Measurements from ENCODE around the gene SAA1.
"Not testable (repeated sequence)": the region's sequence is repeated elsewhere in the genome, so short reads cannot be mapped to it uniquely, and the experiment has no call there.

SAA1 gene

GRCh38 chr11:18264677-18265555, 1.1 kb upstream of the SAA1 start:
- no peaks in the 10 kb centered on the region for H3K9me3 ChIP-seq (ENCODE audit: control insufficient read depth, low read length)
- no peaks in the 10 kb centered on the region for H3K27me3 ChIP-seq (ENCODE audit: control insufficient read depth, insufficient read depth, low read length)
- no peaks in the 10 kb centered on the region for H3K36me3 ChIP-seq (ENCODE audit: control insufficient read depth, insufficient read depth, low read length)
- no peak overlapping the region for H3K4me3 ChIP-seq (ENCODE audit: low read length)
- no peaks in the 10 kb centered on the region for H3K4me1 ChIP-seq (ENCODE audit: control insufficient read depth, insufficient read depth, low read length)
- no peak overlapping the region for H3K9ac ChIP-seq (ENCODE audit: low read length)

GRCh38 chr11:18267335-18268133, 1.5 kb downstream of the SAA1 start:
- H3K27me3 ChIP-seq (ENCODE audit: control insufficient read depth, insufficient read depth, low read length); H3K4me3 ChIP-seq (ENCODE audit: low read length); H3K9me3 ChIP-seq (ENCODE audit: control insufficient read depth, low read length); H3K36me3 ChIP-seq (ENCODE audit: control insufficient read depth, insufficient read depth, low read length); H3K9ac ChIP-seq (ENCODE audit: low read length); H3K4me1 ChIP-seq (ENCODE audit: control insufficient read depth, insufficient read depth, low read length): not testable (repeated sequence)

- not testable (repeated sequence) for H3K4me3 ChIP-seq (ENCODE audit: low read length); H3K27me3 ChIP-seq (ENCODE audit: control insufficient read depth, insufficient read depth, low read length); H3K36me3 ChIP-seq (ENCODE audit: control insufficient read depth, insufficient read depth, low read length); H3K9me3 ChIP-seq (ENCODE audit: control insufficient read depth, low read length); H3K4me1 ChIP-seq (ENCODE audit: control insufficient read depth, insufficient read depth, low read length); H3K9ac ChIP-seq (ENCODE audit: low read length)
These were observed 3.2 kb downstream of the SAA1 start for GRCh38 chr11:18269252-18269651.

GRCh38 chr11:18270102-18270501, 4.0 kb downstream of the SAA1 start:
- H3K36me3 ChIP-seq (ENCODE audit: control insufficient read depth, insufficient read depth, low read length) = no peaks in the 10 kb centered on the region
- no peak overlapping the region for H3K9ac ChIP-seq (ENCODE audit: low read length)
- H3K27me3 ChIP-seq (ENCODE audit: control insufficient read depth, insufficient read depth, low read length) = no peaks in the 10 kb centered on the region
- H3K9me3 ChIP-seq (ENCODE audit: control insufficient read depth, low read length) = no peaks in the 10 kb centered on the region
- no peaks in the 10 kb centered on the region for H3K4me1 ChIP-seq (ENCODE audit: control insufficient read depth, insufficient read depth, low read length)
- no peak overlapping the region for H3K4me3 ChIP-seq (ENCODE audit: low read length)

- H3K4me1 ChIP-seq (ENCODE audit: control insufficient read depth, insufficient read depth, low read length) = no peaks in the 10 kb centered on the region
- H3K9ac ChIP-seq (ENCODE audit: low read length) = no peak overlapping the region
- no peaks in the 10 kb centered on the region for H3K36me3 ChIP-seq (ENCODE audit: control insufficient read depth, insufficient read depth, low read length)
- H3K27me3 ChIP-seq (ENCODE audit: control insufficient read depth, insufficient read depth, low read length) = no peaks in the 10 kb centered on the region
- H3K9me3 ChIP-seq (ENCODE audit: control insufficient read depth, low read length) = no peaks in the 10 kb centered on the region
- H3K4me3 ChIP-seq (ENCODE audit: low read length) = no peak overlapping the region
These were observed 5.1 kb downstream of the SAA1 start for GRCh38 chr11:18271206-18271605.

GRCh38 chr11:18277565-18278271, 11.7 kb downstream of the SAA1 start:
- no peak overlapping the region for H3K4me3 ChIP-seq (ENCODE audit: low read length)
- no peaks in the 10 kb centered on the region for H3K27me3 ChIP-seq (ENCODE audit: control insufficient read depth, insufficient read depth, low read length)
- no peaks in the 10 kb centered on the region for H3K9me3 ChIP-seq (ENCODE audit: control insufficient read depth, low read length)
- no peaks in the 10 kb centered on the region for H3K36me3 ChIP-seq (ENCODE audit: control insufficient read depth, insufficient read depth, low read length)
- no peak overlapping the region for H3K9ac ChIP-seq (ENCODE audit: low read length)
- H3K4me1 ChIP-seq (ENCODE audit: control insufficient read depth, insufficient read depth, low read length) = no peaks in the 10 kb centered on the region

GRCh38 chr11:18280438-18281045, 14.5 kb downstream of the SAA1 start:
- H3K4me1 ChIP-seq (ENCODE audit: control insufficient read depth, insufficient read depth, low read length) = no peaks in the 10 kb centered on the region
- H3K9ac ChIP-seq (ENCODE audit: low read length) = no peak overlapping the region
- H3K27me3 ChIP-seq (ENCODE audit: control insufficient read depth, insufficient read depth, low read length) = no peaks in the 10 kb centered on the region
- H3K36me3 ChIP-seq (ENCODE audit: control insufficient read depth, insufficient read depth, low read length) = no peaks in the 10 kb centered on the region
- H3K9me3 ChIP-seq (ENCODE audit: control insufficient read depth, low read length) = no peaks in the 10 kb centered on the region
- H3K4me3 ChIP-seq (ENCODE audit: low read length) = no peak overlapping the region

- no peak overlapping the region for H3K9ac ChIP-seq (ENCODE audit: low read length)
- no peaks in the 10 kb centered on the region for H3K27me3 ChIP-seq (ENCODE audit: control insufficient read depth, insufficient read depth, low read length)
- H3K4me1 ChIP-seq (ENCODE audit: control insufficient read depth, insufficient read depth, low read length) = no peaks in the 10 kb centered on the region
- no peak overlapping the region for H3K4me3 ChIP-seq (ENCODE audit: low read length)
- no peaks in the 10 kb centered on the region for H3K36me3 ChIP-seq (ENCODE audit: control insufficient read depth, insufficient read depth, low read length)
- no peaks in the 10 kb centered on the region for H3K9me3 ChIP-seq (ENCODE audit: control insufficient read depth, low read length)
These were observed 16.6 kb downstream of the SAA1 start for GRCh38 chr11:18282626-18283025.

GRCh38 chr11:18285841-18286240, 19.8 kb downstream of the SAA1 start:
- Histone ChIP-seq H3K27me3 (ENCODE audit: control insufficient read depth, insufficient read depth, low read length) (no peaks in the 10 kb centered on the region), H3K9ac (ENCODE audit: low read length) (no peak overlapping the region), H3K9me3 (ENCODE audit: control insufficient read depth, low read length) (no peaks in the 10 kb centered on the region), H3K4me1 (ENCODE audit: control insufficient read depth, insufficient read depth, low read length) (no peaks in the 10 kb centered on the region), H3K36me3 (ENCODE audit: control insufficient read depth, insufficient read depth, low read length) (no peaks in the 10 kb centered on the region), H3K4me3 (ENCODE audit: low read length) (no peak overlapping the region)

GRCh38 chr11:18288911-18289310, 22.8 kb downstream of the SAA1 start:
- no peaks in the 10 kb centered on the region for H3K9me3 ChIP-seq (ENCODE audit: control insufficient read depth, low read length)
- no peaks in the 10 kb centered on the region for H3K36me3 ChIP-seq (ENCODE audit: control insufficient read depth, insufficient read depth, low read length)
- H3K27me3 ChIP-seq (ENCODE audit: control insufficient read depth, insufficient read depth, low read length) = no peaks in the 10 kb centered on the region
- no peaks in the 10 kb centered on the region for H3K4me1 ChIP-seq (ENCODE audit: control insufficient read depth, insufficient read depth, low read length)
- no peak overlapping the region for H3K4me3 ChIP-seq (ENCODE audit: low read length)
- no peak overlapping the region for H3K9ac ChIP-seq (ENCODE audit: low read length)

- Histone ChIP-seq H3K4me1 (ENCODE audit: control insufficient read depth, insufficient read depth, low read length) (no peaks in the 10 kb centered on the region), H3K4me3 (ENCODE audit: low read length) (no peak overlapping the region), H3K36me3 (ENCODE audit: control insufficient read depth, insufficient read depth, low read length) (no peaks in the 10 kb centered on the region), H3K9ac (ENCODE audit: low read length) (no peak overlapping the region), H3K9me3 (ENCODE audit: control insufficient read depth, low read length) (no peaks in the 10 kb centered on the region), H3K27me3 (ENCODE audit: control insufficient read depth, insufficient read depth, low read length) (no peaks in the 10 kb centered on the region)
These were observed 28.8 kb downstream of the SAA1 start for GRCh38 chr11:18294862-18295261.

Data from mucosa of stomach (tissue), 1 donor.